Activated naive CD8-positive, alpha-beta T cell treated with anti-CD3 and anti-CD28 coated beads, Interleukin-2, amount 50 U/mL, for 24 hours (primary cell): ENCODE results near the gene NR1H3.

Experiments used
- ATAC-seq: fragments of 150-1000 bp; cut with Tn5 transposase; one replicate; pipeline ENCODE4 v1.10.0; 2021
- DNase-seq: peaks from one replicate; pipeline ENCODE4 v3.0.0; 2021
- H3K27ac Mint-ChIP-seq: one replicate; pipeline ENCODE4 v1.8.0; 2021; ENCODE audit warnings: mild to moderate bottlenecking, mixed read lengths
- H3K27me3 Mint-ChIP-seq: one replicate; pipeline ENCODE4 v1.8.0; 2021; ENCODE audit warnings: mixed read lengths
- H3K36me3 Mint-ChIP-seq: one replicate; pipeline ENCODE4 v1.8.0; 2021; ENCODE audit warnings: low read depth, mixed read lengths
- H3K4me1 Mint-ChIP-seq: one replicate; pipeline ENCODE4 v1.8.0; 2021; ENCODE audit warnings: mixed read lengths
- H3K4me3 Mint-ChIP-seq: one replicate; pipeline ENCODE4 v1.8.0; 2021; ENCODE audit warnings: mild to moderate bottlenecking, moderate library complexity, mixed read lengths
- H3K9me3 Mint-ChIP-seq: one replicate; pipeline ENCODE4 v1.8.0; 2021; ENCODE audit warnings: mixed read lengths

NR1H3 gene

DNA sequence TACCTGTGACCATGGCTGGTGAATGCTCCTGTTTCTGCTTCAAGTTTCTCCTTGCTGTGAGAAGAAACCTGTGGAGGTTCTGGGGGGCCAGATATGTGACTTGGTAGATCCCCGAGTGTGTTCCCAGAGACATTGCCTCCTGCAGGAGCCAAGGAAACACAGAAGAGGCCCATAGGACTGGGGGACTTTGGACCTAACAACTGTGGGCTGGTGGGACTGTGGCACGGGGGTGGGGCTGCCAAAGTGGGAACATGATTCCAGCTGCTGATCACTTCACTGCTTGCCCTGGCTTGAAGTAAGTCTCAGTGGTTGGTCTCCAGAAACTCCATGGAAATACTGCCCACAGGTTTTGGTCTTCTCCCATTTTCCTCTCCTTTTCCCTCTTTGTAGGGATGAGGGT lies 4.1 kb upstream of the NR1H3 start:
- Mint-ChIP-seq H3K4me3 (no peak overlapping the region), H3K4me1 (peaks cover 16% of the 10 kb centered on the region), H3K27me3 (no peaks in the 10 kb centered on the region), H3K27ac (no peak overlapping the region), H3K36me3 (no peaks in the 10 kb centered on the region), H3K9me3 (no peaks in the 10 kb centered on the region)
- no peak for ATAC-seq
- DNase-seq, result no peak

DNA sequence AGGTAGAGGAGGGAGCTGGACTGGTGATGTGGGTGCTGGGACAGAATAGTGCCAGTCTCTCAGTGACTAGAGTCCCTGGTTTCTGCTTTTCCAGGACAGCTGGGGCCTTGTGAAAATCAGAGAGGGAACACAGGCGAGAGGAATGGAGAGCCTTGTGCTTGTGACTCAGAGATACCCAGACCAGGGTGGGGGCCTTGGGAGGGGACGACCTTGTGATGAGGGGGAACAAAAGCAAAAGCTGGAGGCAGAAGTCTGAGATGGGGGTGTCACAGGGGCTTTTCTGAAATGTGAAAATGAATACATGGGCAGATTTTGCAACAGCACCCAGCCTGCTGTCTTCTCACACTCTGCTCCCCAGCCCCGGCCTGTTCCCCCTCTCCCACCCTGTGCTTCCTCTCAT lies 3.4 kb upstream of the NR1H3 start:
- H3K4me1 Mint-ChIP-seq, result peaks cover 16% of the 10 kb centered on the region
- no peak for ATAC-seq

DNA sequence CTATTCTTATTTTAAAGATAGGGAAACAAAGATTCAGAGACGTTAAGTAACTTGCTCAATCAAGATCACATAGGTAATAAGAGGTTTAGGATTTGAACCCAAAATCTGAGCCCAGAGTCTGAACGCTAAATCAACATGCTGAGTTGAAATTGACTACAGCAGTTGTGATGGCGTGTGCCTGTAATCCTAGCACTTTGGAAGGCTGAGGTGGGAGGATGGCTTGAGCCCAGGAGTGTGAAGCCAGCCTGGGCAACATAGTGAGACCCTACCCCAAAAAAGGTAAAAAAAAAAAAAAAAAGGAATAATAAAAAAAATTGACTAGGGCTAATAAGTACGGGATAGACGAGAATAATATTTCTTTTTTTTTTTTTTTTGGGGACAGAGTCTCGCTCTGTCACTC lies 1.4 kb upstream of the NR1H3 start:
- H3K4me1 Mint-ChIP-seq, result peaks cover 11% of the 10 kb centered on the region
- no peak overlapping the region for H3K4me3 Mint-ChIP-seq
- ATAC-seq (no peak), DNase-seq (no peak)
- H3K27ac Mint-ChIP-seq, result no peak overlapping the region
- no peaks in the 10 kb centered on the region for H3K36me3 Mint-ChIP-seq
- no peaks in the 10 kb centered on the region for H3K9me3 Mint-ChIP-seq
- no peaks in the 10 kb centered on the region for H3K27me3 Mint-ChIP-seq

More for the DNA sequence above, 3.4 kb upstream of the NR1H3 start:
- Mint-ChIP-seq H3K36me3 (no peaks in the 10 kb centered on the region), H3K27ac (peak overlapping the region; percentile 14), H3K4me3 (no peak overlapping the region), H3K9me3 (no peaks in the 10 kb centered on the region), H3K27me3 (no peaks in the 10 kb centered on the region)
- no peak for DNase-seq

DNA sequence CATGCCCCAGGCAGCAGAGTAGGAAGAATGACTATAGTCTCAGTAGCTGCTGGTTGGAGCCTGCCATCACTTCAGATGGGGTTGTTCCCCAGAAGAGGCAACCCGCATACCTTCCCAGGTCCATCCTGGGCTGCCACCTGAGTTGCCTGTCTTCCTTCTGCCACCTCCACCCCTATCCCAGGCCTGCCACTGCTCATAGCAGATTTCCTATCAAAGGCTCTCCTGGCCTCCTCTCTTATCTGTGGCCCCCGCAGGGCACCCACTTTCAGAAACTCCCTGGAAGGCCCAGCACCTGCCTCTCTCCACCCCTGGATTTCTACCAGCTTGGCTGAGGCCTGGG lies 649 bp upstream of the NR1H3 start:
- DNase-seq (no peak), ATAC-seq (no peak)
- no peaks in the 10 kb centered on the region for H3K36me3 Mint-ChIP-seq
- no peak overlapping the region for H3K4me3 Mint-ChIP-seq
- H3K27me3 Mint-ChIP-seq, result no peaks in the 10 kb centered on the region
- H3K9me3 Mint-ChIP-seq, result no peaks in the 10 kb centered on the region
- H3K27ac Mint-ChIP-seq, result no peak overlapping the region
- H3K4me1 Mint-ChIP-seq, result peaks cover 11% of the 10 kb centered on the region

DNA sequence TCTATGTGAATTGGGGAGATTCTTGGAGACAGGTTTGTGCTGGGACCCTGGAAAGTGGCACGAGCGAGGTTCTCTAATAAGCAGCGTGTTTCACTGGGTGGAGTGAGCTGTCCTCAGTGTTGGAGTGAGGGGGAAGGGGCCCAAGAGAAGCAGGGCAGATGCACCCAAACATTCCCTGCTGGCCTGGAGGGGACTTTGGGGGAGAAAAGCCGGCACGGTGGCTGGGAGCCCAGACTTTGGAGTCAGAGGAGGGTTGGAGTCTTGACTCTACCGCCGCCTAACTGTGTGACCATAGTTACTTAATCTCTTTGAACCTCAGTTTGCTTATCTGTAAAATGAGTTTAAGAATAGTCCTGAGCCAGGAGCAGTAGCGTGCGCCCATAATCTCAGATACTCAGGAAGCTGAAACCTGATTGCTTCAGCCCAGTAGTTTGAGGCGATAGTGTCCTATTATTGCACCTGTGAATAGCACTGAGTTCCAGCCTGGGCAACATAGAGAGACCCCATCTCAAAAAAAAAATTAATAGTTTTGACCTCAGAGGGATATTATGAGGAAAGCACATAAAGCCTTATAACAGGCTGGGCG lies 614 bp downstream of the NR1H3 start:
- no peaks in the 10 kb centered on the region for H3K36me3 Mint-ChIP-seq
- no peak for ATAC-seq
- no peak overlapping the region for H3K27ac Mint-ChIP-seq
- no peak for DNase-seq
- no peaks in the 10 kb centered on the region for H3K9me3 Mint-ChIP-seq
- no peaks in the 10 kb centered on the region for H3K27me3 Mint-ChIP-seq
- no peak overlapping the region for H3K4me3 Mint-ChIP-seq
- peaks cover 11% of the 10 kb centered on the region for H3K4me1 Mint-ChIP-seq

DNA sequence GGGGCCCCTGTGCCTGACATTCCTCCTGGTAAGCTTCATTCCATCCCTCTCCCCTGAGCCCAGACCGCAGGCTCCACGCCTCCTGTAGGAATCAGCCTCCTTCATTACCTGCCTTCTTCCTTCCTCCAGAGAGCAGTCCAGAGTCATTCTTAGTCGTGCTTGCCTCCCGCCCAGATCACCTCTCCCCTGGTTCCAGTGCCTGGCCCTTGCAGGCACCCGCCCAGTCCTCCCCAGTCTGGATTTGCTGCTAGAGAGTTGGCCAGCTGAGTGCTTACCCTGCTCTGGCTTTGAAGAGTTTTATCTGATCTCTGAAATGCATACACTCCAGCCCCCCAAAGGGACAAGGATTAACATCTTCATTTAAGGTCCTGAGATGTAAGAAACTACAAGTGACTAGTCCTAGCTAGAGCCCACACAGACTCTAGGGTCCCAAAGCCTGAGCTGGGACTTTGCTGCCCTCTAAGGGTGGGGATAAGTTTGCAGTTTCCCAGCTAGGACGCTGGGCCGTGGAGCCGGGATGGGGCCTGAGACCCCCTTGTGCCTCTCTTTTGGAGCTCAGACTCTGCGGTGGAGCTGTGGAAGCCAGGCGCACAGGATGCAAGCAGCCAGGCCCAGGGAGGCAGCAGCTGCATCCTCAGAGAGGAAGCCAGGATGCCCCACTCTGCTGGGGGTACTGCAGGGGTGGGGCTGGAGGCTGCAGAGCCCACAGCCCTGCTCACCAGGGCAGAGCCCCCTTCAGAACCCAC lies 1.6 kb downstream of the NR1H3 start:
- Mint-ChIP-seq H3K27ac (peak overlapping the region; percentile 25), H3K9me3 (no peaks in the 10 kb centered on the region), H3K4me1 (peaks cover 11% of the 10 kb centered on the region)

DNA sequence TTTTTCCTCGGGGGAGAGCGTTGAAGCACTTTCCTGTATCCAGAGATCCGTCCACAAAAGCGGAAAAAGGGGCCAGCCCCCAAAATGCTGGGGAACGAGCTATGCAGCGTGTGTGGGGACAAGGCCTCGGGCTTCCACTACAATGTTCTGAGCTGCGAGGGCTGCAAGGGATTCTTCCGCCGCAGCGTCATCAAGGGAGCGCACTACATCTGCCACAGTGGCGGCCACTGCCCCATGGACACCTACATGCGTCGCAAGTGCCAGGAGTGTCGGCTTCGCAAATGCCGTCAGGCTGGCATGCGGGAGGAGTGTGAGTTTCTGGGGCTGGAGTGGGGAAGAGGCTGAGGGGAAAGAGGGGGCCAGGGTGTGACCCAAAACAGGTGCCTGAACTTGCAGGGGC lies 2.6 kb downstream of the NR1H3 start:
- no peak for DNase-seq
- Mint-ChIP-seq H3K4me1 (peaks cover 17% of the 10 kb centered on the region), H3K4me3 (no peak overlapping the region), H3K36me3 (no peaks in the 10 kb centered on the region), H3K27me3 (no peaks in the 10 kb centered on the region), H3K27ac (peak overlapping the region; percentile 27), H3K9me3 (no peaks in the 10 kb centered on the region)
- ATAC-seq, result no peak

More for the DNA sequence above, 1.6 kb downstream of the NR1H3 start:
- H3K36me3 Mint-ChIP-seq, result no peaks in the 10 kb centered on the region
- no peak overlapping the region for H3K4me3 Mint-ChIP-seq
- H3K27me3 Mint-ChIP-seq, result no peaks in the 10 kb centered on the region
- DNase-seq (peak; percentile 54), ATAC-seq (peak; percentile 88)

DNA sequence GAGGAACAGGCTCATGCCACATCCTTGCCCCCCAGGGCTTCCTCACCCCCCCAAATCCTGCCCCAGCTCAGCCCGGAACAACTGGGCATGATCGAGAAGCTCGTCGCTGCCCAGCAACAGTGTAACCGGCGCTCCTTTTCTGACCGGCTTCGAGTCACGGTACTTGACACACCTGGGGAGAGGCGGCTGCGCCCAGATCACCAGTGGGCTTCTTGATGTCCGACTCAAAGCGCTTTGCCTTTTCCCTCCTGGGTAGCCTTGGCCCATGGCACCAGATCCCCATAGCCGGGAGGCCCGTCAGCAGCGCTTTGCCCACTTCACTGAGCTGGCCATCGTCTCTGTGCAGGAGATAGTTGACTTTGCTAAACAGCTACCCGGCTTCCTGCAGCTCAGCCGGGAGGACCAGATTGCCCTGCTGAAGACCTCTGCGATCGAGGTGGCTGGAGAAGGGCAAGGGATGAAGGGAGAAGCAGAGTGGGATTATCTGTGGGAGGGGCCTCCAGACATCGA lies 3.5 kb downstream of the NR1H3 start:
- no peak overlapping the region for H3K27ac Mint-ChIP-seq
- ATAC-seq, result no peak

DNA sequence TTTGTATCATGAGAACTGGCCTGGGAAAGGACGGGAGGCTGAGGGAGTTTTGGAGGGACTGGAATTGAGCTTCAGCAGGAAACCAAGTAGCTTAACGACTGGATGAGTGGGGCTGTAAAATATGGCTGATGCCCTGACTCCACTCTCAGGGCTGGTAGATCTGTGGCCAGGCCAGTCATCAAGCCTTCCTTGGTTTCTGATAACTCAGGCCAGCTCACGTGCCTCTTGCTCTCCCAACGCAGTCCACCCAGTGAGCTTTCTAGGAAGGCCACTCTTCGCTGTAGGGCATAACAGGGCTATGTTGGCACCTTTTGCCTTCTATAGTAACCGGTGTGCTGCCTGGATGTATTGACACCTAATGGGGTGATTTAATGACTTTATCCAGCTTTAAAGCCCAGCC lies 6.3 kb downstream of the NR1H3 start:
- Mint-ChIP-seq H3K27me3 (no peaks in the 10 kb centered on the region), H3K36me3 (no peaks in the 10 kb centered on the region), H3K9me3 (no peaks in the 10 kb centered on the region), H3K27ac (peak overlapping the region; percentile 84), H3K4me1 (peaks cover 40% of the 10 kb centered on the region), H3K4me3 (no peak overlapping the region)
- ATAC-seq (no peak), DNase-seq (no peak)

More for the DNA sequence above, 3.5 kb downstream of the NR1H3 start:
- Mint-ChIP-seq H3K27me3 (no peaks in the 10 kb centered on the region), H3K9me3 (no peaks in the 10 kb centered on the region), H3K36me3 (no peaks in the 10 kb centered on the region), H3K4me3 (no peak overlapping the region), H3K4me1 (peaks cover 27% of the 10 kb centered on the region)
- DNase-seq, result no peak

DNA sequence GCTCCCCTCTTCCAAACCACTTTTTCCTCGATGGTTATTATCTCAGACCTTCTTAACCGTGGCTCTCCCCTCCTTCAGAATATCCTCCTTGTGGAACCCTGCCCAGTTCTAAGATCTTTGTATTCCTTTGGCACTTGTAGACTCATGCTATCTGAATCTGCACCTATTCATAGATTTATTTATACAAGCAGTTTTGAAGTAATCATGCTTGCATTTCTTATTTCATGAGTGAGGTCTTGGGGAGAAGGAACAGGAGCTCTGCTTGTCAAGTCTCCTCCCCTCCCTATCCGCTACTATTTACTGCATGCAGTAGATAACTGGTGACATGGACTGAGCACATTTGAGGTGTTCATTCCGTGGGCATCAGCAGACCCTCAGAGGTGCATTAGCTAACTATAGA lies 6.7 kb downstream of the NR1H3 start:
- no peak for DNase-seq
- no peaks in the 10 kb centered on the region for H3K27me3 Mint-ChIP-seq
- H3K36me3 Mint-ChIP-seq, result no peaks in the 10 kb centered on the region
- no peaks in the 10 kb centered on the region for H3K9me3 Mint-ChIP-seq
- H3K4me3 Mint-ChIP-seq, result no peak overlapping the region
- H3K27ac Mint-ChIP-seq, result peak overlapping the region; percentile 84
- H3K4me1 Mint-ChIP-seq, result peaks cover 39% of the 10 kb centered on the region
- ATAC-seq, result no peak

DNA sequence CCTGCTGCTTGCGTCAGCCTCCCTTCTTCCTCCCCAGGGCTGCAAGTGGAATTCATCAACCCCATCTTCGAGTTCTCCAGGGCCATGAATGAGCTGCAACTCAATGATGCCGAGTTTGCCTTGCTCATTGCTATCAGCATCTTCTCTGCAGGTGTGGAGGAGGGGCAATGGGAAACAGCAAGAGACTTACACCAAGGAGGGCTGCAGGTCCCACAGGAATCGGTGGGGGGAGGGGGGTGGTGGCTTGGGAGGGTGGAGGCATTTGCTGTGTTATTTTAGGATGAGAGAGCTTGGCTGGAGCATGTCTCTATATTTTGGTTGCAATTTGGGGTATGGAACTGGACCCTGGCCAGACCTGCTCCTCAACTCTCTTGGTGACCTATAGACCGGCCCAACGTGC lies 10.1 kb downstream of the NR1H3 start:
- H3K9me3 Mint-ChIP-seq, result no peaks in the 10 kb centered on the region
- H3K4me3 Mint-ChIP-seq, result peak overlapping the region; percentile 86
- DNase-seq (no peak), ATAC-seq (no peak)
- peaks cover 2% of the 10 kb centered on the region for H3K36me3 Mint-ChIP-seq
- no peaks in the 10 kb centered on the region for H3K27me3 Mint-ChIP-seq
- H3K4me1 Mint-ChIP-seq, result peaks cover 61% of the 10 kb centered on the region
- peak overlapping the region; percentile 97 for H3K27ac Mint-ChIP-seq

DNA sequence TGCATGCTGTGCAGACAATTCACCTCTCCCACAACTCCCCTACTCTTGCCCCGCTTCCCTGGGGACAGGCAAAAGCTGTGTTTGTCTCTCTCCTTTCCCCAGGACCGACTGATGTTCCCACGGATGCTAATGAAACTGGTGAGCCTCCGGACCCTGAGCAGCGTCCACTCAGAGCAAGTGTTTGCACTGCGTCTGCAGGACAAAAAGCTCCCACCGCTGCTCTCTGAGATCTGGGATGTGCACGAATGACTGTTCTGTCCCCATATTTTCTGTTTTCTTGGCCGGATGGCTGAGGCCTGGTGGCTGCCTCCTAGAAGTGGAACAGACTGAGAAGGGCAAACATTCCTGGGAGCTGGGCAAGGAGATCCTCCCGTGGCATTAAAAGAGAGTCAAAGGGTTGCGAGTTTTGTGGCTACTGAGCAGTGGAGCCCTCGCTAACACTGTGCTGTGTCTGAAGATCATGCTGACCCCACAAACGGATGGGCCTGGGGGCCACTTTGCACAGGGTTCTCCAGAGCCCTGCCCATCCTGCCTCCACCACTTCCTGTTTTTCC lies 10.7 kb downstream of the NR1H3 start:
- peak overlapping the region; percentile 86 for H3K4me3 Mint-ChIP-seq
- DNase-seq (no peak), ATAC-seq (no peak)
- H3K4me1 Mint-ChIP-seq, result peaks cover 64% of the 10 kb centered on the region
- H3K27ac Mint-ChIP-seq, result peak overlapping the region; percentile 97
- H3K36me3 Mint-ChIP-seq, result peaks cover 3% of the 10 kb centered on the region
- no peaks in the 10 kb centered on the region for H3K27me3 Mint-ChIP-seq
- H3K9me3 Mint-ChIP-seq, result no peaks in the 10 kb centered on the region

DNA sequence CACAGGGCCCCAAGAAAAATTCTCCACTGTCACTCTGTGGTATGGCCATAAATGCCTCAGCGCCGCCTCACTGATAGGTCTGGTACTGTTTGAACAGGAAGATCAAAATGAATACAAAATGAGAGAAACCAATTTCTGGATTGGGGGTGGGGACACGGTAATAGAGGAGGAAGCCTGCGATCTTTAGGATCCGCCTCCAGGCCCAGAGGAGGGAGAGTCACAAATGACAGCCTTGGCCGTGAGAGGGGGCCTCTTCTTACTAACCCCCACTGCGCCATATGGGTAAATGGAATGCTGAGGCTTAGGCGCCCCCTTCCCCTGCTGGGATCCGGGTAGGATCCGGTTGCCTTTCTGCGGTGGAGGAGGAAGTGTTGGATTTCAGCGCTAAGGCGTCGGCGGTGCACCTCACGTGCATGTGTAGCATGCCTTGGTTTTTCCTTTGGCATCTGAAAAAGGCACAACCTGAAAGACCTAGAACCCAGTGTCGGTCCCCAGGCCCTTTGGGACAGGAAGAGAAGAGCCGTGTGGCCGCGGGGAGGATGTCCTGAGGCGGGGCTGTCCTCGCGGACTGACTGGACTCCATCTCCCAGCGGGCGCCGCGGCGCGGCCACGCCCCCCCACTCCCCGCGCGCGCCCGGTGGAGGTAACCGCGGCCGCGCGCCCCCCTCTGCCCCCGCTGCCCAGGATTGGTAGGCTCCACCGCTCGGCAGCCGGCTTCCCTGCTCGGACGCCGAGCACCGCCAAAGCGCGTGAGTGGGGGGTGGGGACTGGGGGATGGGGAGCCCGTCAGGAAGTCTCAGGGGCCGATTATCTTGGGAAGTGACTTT lies 11.4 kb downstream of the NR1H3 start:
- ATAC-seq (peak; percentile 55), DNase-seq (peak; percentile 85)
- Mint-ChIP-seq H3K4me3 (peak overlapping the region; percentile 86), H3K4me1 (peaks cover 67% of the 10 kb centered on the region), H3K27me3 (no peaks in the 10 kb centered on the region), H3K9me3 (no peaks in the 10 kb centered on the region), H3K27ac (peak overlapping the region; percentile 97), H3K36me3 (peaks cover 9% of the 10 kb centered on the region)

DNA sequence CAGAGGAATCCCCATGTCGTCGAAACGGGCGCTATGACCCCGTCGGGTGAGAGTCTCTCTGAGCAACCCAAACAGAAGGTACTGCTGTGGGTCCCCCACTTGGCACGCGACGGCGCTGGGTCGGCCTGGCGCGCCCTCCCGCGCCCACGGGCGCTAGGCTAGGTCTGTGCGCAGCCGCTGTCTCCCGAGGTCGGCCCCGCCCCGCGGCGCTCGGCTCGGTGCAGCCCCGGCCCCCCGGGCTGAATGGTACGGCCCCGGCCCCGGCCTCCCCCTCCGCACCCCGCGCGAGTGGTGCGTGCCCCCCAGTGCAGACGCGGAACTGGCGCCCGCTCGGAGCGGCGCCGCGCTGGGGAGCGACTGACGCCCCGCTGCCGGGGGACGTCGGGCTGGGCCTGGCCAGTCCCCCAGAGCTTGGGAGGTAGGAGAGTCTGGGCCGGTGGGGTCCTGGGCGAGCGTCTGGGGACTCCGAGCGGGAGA lies 12.1 kb downstream of the NR1H3 start, which contains the start of gene MADD:
Gene MADD, plus strand, starts transcription at position 305 of the 477 bp plus-strand sequence.
- peaks cover 67% of the 10 kb centered on the region for H3K4me1 Mint-ChIP-seq
- peak within 1 kb of the TSS; percentile 97 for H3K27ac Mint-ChIP-seq
- peaks cover 14% of the 10 kb centered on the region for H3K36me3 Mint-ChIP-seq
- ATAC-seq (peak; percentile 83), DNase-seq (peak; percentile 91)
- no peaks in the 10 kb centered on the region for H3K9me3 Mint-ChIP-seq
- H3K27me3 Mint-ChIP-seq, result no peaks in the 10 kb centered on the region
- H3K4me3 Mint-ChIP-seq, result peak within 1 kb of the TSS; percentile 86
